K562 (cell line): ENCODE measurements around the gene ICAM1. TPM values are rescaled to one million over a fixed set of nuclear protein-coding genes. Genes with fewer than 3 reads are reported as not detected.
A peak's percentile ranks its signal among the peaks of the same experiment; 100 is the strongest.

ENCODE experiments used
- ATF1 ChIP-seq, 2 experiments: fragments of 450-650 bp in 1 of 2; IDR thresholded peaks; 2 replicates each; pipeline ENCODE4 v1.6.1; 2016; ENCODE audit warnings: missing compliant biosample characterization in 1 of 2, missing genetic modification characterization in 1 of 2
- ATF6 ChIP-seq: sonication (generic); formaldehyde crosslinking; IDR thresholded peaks from 2 replicates; pipeline ENCODE4 v1.4.0; 2020; ENCODE audit warnings: mild to moderate bottlenecking, missing genetic modification reagents
- BRD9 ChIP-seq: fragments of 450-650 bp; IDR thresholded peaks from 2 replicates; pipeline ENCODE4 v1.6.1; 2018; ENCODE audit warnings: low read depth; ENCODE audit not compliant: partially characterized antibody
- CREM ChIP-seq: IDR thresholded peaks from 2 replicates; pipeline ENCODE4 v1.6.1; 2014; ENCODE audit warnings: antibody characterized with exemption, low read depth
- DMBX1 ChIP-seq: fragments of 250-450 bp; sonication (Bioruptor Pico); IDR thresholded peaks from 2 replicates; pipeline ENCODE4 v1.8.0; 2022; ENCODE audit warnings: inconsistent platforms, mild to moderate bottlenecking, moderate library complexity, borderline replicate concordance
- FOXA3 ChIP-seq, 2 experiments: fragments of 450-650 bp in 1 of 2; sonication (generic) in 1 of 2; formaldehyde crosslinking; IDR thresholded peaks in 1 of 2; conservative IDR thresholded peaks in 1 of 2; 2 replicates each; pipeline versions ENCODE4 v1.4.0 to v1.8.0; 2020 to 2022; ENCODE audit warnings: mild to moderate bottlenecking in 2 of 2, missing genetic modification reagents in 1 of 2
- HDAC1 ChIP-seq, 2 experiments: fragments of 450-650 bp; IDR thresholded peaks; 2 replicates each; pipeline ENCODE4 v1.6.1; 2016 to 2017; ENCODE audit warnings: inconsistent platforms in 1 of 2, mild to moderate bottlenecking in 1 of 2, moderate library complexity in 1 of 2
- KDM4B ChIP-seq, 2 experiments: fragments of 450-650 bp in 1 of 2; sonication (generic) in 1 of 2; IDR thresholded peaks; 2 replicates each; pipeline ENCODE4 v1.6.1; 2016 to 2017; ENCODE audit warnings: borderline replicate concordance in 2 of 2, antibody characterized with exemption in 1 of 2, low read depth in 1 of 2, mild to moderate bottlenecking in 1 of 2
- MYNN ChIP-seq, 2 experiments: sonication (generic); formaldehyde crosslinking in 1 of 2; IDR thresholded peaks; 2 replicates each; pipeline versions ENCODE4 v1.5.0 to v1.6.1; 2016 to 2020; ENCODE audit warnings: antibody characterized with exemption in 1 of 2, missing genetic modification reagents in 1 of 2
- POLR2A ChIP-seq: fragments of 450-650 bp; conservative IDR thresholded peaks from 2 replicates; pipeline ENCODE4 v1.6.1; 2016
- TCF7 ChIP-seq: sonication (generic); IDR thresholded peaks from 2 replicates; pipeline ENCODE4 v1.6.1; 2016; ENCODE audit warnings: antibody characterized with exemption, borderline replicate concordance
- TSHZ1 ChIP-seq: fragments of 250-450 bp; sonication (Bioruptor Pico); IDR thresholded peaks from 2 replicates; pipeline ENCODE4 v1.4.0; 2020; ENCODE audit warnings: mild to moderate bottlenecking, moderate library complexity
- ZNF431 ChIP-seq: sonication (generic); formaldehyde crosslinking; IDR thresholded peaks from 2 replicates; pipeline ENCODE4 v1.8.0; 2022; ENCODE audit warnings: mild to moderate bottlenecking, missing genetic modification reagents
- polyA plus RNA-seq, 8 experiments: library from polyadenylated mRNA; depleted of rRNA in 4 of 8; stranded (reverse) in 5 of 8; unstranded in 3 of 8; fragments of >200 nt; fragmentation: Nextera tagmentation in 2 of 8; fragmentation: Illumina TruSeq in 1 of 8; extraction: Ambion mirVana in 2 of 8; extraction: Trizol in 1 of 8; gene quantifications; 2 replicates each; pipeline versions ENCODE4 v1.2.1 to v1.2.3, GENCODE V29; 2011 to 2014; ENCODE audit warnings: inconsistent platforms in 1 of 8, missing spikeins in 1 of 8
- total RNA-seq, 7 experiments: library from RNA; depleted of rRNA in 6 of 7; stranded (reverse); fragments of >200 nt in 6 of 7; fragmentation: Illumina TruSeq in 2 of 7; extraction: Trizol in 2 of 7; gene quantifications; 2 replicates each; pipeline versions ENCODE4 v1.2.1 to v1.2.3, GENCODE V29; 2011 to 2021; ENCODE audit warnings: low replicate concordance in 1 of 7
- TF ChIP-seq, protein P1 (sequence below): IDR thresholded peaks from 3 replicates; pipeline ENCODE4 v1.6.1; 2011; ENCODE audit warnings: borderline replicate concordance, mild to moderate bottlenecking, moderate library complexity; ENCODE audit not compliant: insufficient read length; ENCODE audit errors: extremely low read depth
- TF ChIP-seq, protein P2 (sequence below): fragments of 450-650 bp; conservative IDR thresholded peaks from 2 replicates; pipeline ENCODE4 v1.6.1; 2016; ENCODE audit warnings: missing genetic modification characterization, low read depth, mild to moderate bottlenecking, control low read depth, missing compliant biosample characterization

Gene ICAM1
- total and polyA plus RNA-seq, 9 of the 15 experiments (the other 6 are each of a cell fraction or from before 2014, with no cell fraction given), result 2.3 to 24.4 (median 13.4) TPM

DNA sequence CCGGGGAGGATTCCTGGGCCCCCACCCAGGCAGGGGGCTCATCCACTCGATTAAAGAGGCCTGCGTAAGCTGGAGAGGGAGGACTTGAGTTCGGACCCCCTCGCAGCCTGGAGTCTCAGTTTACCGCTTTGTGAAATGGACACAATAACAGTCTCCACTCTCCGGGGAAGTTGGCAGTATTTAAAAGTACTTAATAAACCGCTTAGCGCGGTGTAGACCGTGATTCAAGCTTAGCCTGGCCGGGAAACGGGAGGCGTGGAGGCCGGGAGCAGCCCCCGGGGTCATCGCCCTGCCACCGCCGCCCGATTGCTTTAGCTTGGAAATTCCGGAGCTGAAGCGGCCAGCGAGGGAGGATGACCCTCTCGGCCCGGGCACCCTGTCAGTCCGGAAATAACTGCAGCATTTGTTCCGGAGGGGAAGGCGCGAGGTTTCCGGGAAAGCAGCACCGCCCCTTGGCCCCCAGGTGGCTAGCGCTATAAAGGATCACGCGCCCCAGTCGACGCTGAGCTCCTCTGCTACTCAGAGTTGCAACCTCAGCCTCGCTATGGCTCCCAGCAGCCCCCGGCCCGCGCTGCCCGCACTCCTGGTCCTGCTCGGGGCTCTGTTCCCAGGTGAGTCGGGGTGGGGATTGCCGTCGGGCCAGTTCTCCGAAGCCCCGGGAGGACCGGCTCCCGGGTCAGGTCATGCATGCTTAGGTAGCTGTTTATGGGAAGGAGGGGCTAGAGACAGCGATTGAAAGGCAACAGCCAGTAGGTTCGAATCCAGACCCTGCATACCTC is at the start of gene ICAM1 (continued):
- TF ChIP-seq BRD9 (peak; percentile 43), TSHZ1 (no peak), FOXA3 (CRISPR knock-in tag; conservative IDR thresholded peaks at IDR 0.05 in 1 of 2, IDR thresholded peaks at IDR 0.05 in 1 of 2) (0 out of 4 replicates have a peak, but pooled peaks of 1 of the 2 experiments have one; percentile 37), MYNN (IDR thresholded peaks at IDR 0.05) (0 out of 2 replicates have a peak, but pooled peaks have one; percentile 27), MYNN (CRISPR knock-in tag; IDR thresholded peaks at IDR 0.05) (no peak), HDAC1 (IDR thresholded peaks at IDR 0.05) (peak in 1 of 2 experiments; percentile 79; a peak in 1 of 4 replicates), POLR2A (peak; percentile 86), CREM (peak; percentile 48; the same call in 1 of the 2 replicates), TCF7 (no peak), DMBX1 (CRISPR knock-in tag) (peak; percentile 6; the same call in 1 of the 2 replicates), ATF1 (CRISPR knock-in tag; IDR thresholded peaks at IDR 0.05) (no peak), ATF1 (tag; IDR thresholded peaks at IDR 0.05) (peak; percentile 70), ATF6 (CRISPR knock-in tag) (peak; percentile 57; the same call in 1 of the 2 replicates), KDM4B (IDR thresholded peaks at IDR 0.05; ENCODE audit: borderline replicate concordance in 2 of 2, low read depth in 1 of 2) (peak in 1 of 2 experiments; percentile 69; a peak in 1 of 4 replicates), ZNF431 (CRISPR knock-in tag) (0 out of 2 replicates have a peak, but pooled peaks have one; percentile 34)
- TF ChIP-seq, protein P1, sequence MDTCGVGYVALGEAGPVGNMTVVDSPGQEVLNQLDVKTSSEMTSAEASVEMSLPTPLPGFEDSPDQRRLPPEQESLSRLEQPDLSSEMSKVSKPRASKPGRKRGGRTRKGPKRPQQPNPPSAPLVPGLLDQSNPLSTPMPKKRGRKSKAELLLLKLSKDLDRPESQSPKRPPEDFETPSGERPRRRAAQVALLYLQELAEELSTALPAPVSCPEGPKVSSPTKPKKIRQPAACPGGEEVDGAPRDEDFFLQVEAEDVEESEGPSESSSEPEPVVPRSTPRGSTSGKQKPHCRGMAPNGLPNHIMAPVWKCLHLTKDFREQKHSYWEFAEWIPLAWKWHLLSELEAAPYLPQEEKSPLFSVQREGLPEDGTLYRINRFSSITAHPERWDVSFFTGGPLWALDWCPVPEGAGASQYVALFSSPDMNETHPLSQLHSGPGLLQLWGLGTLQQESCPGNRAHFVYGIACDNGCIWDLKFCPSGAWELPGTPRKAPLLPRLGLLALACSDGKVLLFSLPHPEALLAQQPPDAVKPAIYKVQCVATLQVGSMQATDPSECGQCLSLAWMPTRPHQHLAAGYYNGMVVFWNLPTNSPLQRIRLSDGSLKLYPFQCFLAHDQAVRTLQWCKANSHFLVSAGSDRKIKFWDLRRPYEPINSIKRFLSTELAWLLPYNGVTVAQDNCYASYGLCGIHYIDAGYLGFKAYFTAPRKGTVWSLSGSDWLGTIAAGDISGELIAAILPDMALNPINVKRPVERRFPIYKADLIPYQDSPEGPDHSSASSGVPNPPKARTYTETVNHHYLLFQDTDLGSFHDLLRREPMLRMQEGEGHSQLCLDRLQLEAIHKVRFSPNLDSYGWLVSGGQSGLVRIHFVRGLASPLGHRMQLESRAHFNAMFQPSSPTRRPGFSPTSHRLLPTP, result peak; percentile 13
- TF ChIP-seq, protein P2, sequence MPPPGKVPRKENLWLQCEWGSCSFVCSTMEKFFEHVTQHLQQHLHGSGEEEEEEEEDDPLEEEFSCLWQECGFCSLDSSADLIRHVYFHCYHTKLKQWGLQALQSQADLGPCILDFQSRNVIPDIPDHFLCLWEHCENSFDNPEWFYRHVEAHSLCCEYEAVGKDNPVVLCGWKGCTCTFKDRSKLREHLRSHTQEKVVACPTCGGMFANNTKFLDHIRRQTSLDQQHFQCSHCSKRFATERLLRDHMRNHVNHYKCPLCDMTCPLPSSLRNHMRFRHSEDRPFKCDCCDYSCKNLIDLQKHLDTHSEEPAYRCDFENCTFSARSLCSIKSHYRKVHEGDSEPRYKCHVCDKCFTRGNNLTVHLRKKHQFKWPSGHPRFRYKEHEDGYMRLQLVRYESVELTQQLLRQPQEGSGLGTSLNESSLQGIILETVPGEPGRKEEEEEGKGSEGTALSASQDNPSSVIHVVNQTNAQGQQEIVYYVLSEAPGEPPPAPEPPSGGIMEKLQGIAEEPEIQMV (tag), result no peak
